ENCODE measurements around the gene HS3ST6.

GRCh38 chr16:1878256-1878655 is 40.0 kb downstream of the HS3ST6 start:
- no peak for TF ChIP-seq POLR2A (IDR thresholded peaks at IDR 0.05)
- no peak for TF ChIP-seq CTCF (IDR thresholded peaks at IDR 0.05)
- no peak for TF ChIP-seq POLR2AphosphoS5 (IDR thresholded peaks at IDR 0.05; ENCODE audit: insufficient read depth in 1 of 2, low read depth in 1 of 2)

Data from vagina (tissue), 2 donors.